IPS DF 4.7 (cell line): ENCODE measurements around the gene EDEM3.

Source experiments
- DNase-seq: peaks from one replicate; pipeline ENCODE4 v3.0.0-alpha.2; 2013; ENCODE audit warnings: low spot score; ENCODE audit errors: extremely low read depth

Gene EDEM3

DNA sequence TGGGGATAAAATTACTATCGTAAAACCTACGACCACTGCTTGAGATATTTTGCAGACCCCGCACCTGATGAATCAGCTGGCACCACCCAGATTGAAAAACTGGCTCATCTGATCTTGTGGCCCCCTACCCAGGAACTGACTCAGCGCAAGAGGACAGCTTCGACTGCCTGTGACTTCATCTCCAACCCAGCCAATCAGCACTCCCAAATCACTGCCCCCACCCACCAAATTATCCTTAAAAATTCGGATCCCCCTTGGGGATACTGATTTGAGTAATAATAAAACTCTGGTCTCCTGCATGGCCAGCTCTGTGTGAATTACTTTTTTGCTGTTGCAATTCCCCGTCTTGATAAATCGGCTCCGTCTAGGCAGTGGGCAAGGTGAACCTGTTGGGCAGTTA, 81.4 kb downstream of the EDEM3 start:
- DNase-seq: no peak

DNA sequence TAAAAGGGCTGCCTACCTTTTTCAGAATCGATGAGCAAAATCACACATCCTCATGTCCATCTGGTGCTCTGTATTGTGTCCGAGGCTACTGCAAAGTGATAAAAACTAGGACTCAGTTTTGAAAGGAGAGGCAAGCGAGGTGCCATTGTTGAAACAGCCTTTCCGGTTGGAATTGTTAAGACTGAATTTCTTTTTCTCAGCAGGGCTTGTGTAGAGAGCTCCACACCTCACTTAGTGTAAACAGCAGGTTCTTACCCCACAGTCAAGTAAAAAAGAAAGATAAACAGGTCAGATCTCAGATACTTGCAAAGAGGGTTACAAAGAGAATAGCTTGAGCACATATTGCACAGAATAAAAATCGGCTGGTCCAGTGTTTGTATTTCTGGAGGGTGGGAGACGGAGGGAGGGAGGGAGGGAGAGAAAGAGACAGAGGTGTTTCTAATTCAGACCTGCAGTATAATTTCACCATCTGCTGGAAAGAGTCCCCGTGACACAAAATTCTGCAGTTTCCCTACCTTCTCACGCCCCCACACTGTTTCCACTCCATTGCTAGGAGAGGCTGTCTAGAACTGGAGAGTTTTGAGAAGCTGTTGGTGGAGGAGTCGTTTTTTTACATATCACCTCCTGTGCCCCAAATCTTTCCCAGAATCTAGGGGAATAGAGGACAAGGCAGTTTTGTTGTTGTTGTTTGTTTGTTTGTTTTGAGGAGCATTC, 82.5 kb downstream of the EDEM3 start:
- DNase-seq: no peak

DNA sequence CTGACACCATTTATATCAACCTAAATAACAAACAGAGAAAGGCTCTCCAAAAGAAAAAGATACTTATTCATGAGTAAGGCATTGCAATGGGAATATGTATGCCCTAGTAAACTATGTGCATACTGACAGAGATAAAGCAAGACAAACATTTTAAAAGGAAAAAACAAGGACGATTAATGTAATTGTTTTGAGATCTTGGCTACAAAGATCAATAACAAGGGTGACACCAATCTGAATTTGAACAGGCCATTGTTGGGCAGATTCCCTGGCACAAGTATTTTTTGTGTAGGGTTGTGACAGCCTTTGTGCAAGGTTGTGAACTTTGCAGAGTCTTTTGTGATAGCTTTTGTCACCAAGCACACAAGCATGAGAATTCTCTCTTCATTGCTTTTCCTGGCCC, 85.3 kb downstream of the EDEM3 start:
- DNase-seq: no peak

DNA sequence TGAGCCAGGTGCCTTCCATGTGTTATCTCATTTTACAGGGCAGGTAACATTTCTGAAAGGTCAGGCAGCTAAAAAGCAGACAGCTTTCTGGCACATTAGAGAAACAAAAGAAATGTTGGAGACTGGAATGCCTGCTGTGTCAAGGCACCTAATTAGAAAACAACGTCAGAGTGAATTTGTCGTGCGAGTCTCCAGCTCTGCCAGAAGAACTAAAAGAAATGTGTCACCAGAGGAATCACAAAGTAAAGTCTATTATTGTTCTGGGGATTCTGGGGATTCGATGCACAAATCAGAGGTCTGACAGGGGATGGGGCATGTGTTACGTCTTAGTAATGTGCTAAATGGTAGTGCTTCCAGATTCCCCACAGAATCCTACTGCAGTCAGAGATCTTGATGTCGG, 89.3 kb downstream of the EDEM3 start:
- no peak for DNase-seq

DNA sequence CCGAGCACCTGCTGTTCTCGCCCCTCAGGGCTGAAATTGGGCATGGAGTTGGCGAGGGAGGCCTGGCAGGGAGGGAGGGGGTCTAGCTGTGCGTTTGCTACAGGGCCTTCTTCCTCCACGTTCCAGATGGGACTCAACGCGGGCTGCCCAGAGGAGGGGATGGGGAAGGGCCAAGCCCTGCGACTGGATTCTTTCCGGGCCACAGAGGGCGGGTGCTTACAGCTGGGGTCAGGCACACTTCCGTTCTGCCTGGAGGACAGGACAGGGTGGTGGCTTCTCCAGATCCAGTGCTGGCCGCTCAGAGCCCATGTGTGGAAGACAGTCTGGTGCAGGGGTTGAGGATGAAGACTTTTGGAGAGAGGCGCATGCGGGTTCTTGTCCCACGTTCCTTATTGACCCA, 90.0 kb downstream of the EDEM3 start:
- DNase-seq: no peak

DNA sequence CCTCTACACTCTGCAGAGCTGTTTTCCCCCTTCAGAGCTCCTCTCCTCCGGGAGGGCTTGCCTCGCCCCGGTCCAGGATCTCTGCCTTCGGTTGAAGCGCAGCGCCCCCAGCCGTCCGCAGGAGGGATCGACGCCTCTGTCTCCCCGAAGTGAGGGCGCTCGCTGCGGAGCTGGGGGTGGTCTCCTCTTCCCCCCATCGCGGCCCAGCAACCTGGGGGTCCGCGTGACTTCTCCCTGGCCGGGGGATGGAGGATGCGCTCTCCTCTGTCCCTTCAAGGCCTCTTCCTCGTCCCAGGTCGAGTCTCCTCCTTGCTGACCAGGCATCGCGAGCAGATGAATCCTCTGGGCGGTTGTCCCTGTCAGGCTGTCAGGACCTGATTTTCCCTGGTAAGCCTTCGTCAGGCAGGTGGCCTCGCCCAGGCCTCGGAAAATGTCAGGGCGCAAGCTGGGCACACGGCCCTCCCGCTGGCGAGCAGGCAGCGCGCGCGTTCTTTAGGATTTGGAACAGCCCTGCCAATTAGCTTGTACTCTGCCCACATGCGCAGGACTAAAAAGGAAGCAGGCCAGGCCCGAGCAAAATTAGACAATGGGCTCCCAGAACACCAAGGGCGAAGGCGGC, 90.5 kb downstream of the EDEM3 start:
- DNase-seq: peak; percentile 58

DNA sequence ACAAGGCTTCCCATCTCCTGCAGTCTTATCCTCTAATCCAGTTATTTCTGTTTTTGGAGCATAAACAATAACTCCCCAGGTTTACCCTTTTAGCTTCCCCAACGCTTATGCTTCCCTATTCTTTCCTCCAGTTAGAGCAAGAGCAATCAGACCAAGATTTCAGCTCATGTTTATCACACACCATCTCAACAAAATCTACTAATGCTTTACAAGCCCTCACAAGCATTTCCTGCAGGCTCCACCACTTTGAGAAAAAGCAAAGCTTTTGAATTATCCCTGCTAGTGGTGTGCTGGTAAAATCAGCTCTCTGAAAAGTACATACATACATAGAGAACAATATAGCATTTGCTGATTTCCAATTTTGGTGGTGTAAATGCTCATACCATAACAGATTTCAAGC, 92.9 kb downstream of the EDEM3 start:
- DNase-seq: no peak

DNA sequence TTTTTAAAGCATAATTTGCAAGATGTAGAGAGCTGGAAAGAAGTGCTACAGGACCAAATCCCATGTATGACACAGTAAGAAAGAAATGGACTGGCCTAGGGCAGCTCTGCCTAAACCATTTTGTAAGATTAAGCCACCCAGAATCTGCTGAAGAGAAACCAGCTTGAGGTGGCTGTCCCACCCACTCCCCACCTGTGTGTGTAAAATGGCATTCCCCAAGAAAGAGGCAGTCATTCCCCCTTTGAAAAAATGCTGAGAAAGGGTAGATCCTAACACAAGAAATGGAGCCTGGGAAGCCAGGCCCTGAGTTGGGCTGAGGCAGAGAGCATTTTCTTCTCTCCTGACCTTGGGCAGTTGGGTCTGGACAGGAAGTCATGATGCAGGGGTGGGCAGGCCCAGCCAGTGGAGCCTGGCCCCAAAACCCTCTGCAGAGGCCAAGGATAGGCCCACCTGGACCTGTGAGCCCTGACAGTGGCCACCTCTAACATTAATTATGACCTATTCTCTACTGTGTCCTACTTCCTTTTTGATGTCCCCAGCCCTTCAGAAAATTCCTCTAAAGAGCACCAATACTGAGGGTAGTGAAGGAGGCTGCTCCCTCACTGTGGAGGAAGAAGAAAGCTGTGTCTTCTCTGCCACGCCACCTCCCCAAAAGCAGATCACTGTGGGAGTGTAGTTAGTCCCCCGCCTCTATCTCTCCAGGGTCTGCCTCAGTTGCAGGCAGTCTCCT, 94.0 kb downstream of the EDEM3 start:
- DNase-seq: no peak

DNA sequence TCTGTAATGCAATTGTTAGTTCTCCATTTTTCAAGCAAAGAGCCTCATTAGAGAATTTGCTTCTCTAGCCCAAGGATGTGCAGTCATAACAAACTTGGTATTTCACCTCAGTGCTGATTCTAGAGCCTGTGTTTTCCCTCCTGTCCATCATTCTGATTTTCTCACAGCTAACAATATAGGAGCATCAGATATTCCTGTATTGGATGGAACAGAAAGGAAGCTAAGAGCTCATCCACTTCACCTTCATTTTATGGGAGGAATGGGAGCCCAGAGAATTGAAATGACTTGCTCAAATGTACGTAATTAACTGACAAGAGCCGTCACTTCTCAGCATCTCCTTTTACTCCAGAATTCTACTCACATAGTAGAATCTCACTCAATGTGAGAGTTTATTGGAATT, 96.6 kb downstream of the EDEM3 start:
- no peak for DNase-seq

DNA sequence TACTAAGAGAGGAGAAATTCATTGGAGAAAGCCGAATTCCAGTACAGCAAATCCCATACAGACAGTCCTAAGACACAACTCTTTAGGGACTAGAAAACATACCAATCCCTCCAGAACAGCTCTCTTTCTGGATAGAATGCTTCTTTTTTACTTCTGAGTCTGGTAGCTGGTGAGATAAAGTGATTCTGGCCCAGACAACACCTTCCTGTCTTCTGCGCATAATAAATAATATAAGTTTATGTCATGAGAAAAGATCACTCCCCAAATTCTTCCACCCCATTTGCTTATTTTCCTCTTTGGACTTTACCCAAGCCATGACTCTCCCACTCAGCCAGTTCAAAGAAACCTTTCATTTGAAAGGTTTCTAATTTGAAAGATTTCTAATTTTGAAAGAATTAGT, 98.4 kb downstream of the EDEM3 start:
- no peak for DNase-seq

DNA sequence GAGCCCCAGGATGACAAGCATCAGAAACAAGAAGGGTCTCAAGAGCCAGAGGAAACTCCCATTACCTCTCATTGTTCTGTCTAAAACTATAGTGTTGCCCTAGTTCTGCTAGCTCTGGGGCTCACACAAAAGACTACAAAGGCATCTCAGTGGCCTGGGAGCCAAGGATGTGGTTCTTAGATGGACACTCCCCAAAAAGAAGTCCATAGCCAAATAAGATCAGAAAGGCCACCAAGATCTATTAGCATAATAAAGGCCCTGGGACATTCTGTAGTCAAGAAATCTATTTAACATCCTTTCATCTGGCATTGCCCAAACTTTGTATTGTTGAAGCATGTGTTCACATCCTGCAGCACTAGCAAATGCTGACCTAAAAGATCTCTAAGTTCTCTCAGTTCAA, 99.5 kb downstream of the EDEM3 start:
- no peak for DNase-seq

DNA sequence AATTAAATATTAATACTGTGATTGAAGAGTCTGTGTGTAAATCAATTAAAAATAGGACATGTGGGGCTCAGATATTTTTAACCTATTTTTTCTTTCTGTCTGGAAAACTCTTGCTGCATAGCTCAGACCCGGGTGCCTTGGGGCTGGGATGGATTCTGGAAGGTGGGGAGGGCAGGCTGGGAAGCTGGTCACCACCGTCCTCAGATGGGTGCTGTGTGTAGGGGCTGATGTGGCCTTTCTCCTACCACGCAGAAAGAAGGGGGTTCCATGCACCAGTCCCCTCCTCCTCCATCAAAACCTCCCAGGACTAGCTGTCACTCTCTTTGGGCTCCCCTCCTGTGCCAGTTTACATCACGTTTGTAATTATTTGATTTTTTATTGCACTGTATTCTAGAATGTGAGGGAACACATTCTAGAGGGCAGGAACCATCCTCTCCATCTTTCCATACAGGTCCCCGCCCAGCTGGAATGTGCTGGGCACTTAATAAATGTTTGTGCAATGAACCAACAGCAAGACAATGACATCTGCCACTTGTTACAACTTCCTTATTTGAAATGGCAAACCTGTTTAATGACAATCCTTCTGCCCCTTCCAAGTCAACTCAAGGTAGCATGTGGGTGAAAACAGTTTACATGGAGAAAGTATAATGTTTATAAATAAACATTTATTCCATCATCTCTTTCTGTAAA, 104.3 kb downstream of the EDEM3 start:
- no peak for DNase-seq

DNA sequence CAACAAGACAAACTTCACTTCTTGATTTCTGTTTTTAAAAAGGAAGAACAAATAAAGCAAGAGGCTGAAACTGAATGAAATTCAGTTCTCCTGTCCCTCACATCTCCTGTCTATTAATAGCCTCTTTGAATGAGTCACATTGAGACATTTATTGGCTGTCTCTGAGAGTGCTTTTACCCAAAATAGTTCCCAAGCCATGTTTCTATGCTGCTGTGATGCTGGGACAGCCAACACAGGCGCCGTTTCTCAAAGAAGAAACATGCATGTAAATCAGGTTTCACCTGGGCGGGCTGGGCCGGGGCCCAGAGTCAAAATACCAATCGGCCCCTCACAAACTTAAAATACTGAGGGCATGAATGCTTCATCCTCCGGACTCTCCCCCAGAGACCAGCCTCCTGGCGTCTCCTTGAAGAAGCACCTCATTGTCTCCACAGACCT, 105.2 kb downstream of the EDEM3 start:
- DNase-seq: no peak

DNA sequence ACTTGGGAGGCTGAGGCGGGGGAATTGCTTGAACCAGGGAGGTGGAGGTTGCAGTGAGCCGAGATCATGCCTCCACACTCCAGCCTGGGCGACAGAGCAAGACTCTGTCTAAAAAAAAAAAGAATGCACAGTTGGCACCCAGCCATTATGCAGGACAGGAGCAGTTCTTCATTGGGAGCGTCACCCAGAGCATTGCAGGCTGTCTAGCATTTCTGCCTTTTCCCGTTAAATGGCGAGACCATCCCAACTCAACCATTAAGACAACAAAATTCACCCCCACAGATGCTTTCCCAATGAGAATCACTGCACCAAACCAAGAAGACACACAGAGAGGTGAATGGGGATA, 105.8 kb downstream of the EDEM3 start:
- DNase-seq: no peak

DNA sequence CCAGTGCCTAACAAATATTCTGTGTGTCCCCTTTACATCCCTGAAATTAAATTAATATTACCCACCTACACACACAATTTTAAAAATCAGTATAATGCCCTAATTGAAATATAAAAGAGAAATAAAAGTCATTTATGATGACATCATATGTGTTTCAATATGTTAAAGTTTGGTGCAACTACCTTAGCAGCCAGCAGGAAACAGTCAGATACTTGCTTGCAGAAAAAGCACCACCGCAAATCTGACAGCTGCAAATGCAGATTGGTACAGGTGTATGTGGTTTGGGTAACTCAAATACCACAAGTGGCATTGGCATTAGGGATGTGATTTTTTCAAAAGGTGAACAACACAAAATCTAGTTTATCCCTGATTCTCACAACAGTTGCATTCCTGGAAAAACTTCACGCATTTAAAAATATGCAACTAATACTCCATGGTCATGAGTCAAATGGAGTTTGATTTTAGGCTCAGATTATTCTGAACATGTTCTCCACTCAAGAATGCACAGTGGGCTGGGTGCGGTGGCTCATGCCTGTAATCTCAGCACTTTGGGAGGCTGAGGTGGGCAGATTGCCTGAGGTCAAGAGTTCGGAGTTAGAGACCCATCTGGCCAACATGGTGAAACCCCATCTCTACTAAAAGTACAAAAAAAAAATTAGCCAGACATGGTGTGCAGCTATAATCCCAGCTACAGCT, 106.3 kb downstream of the EDEM3 start:
- DNase-seq: no peak

DNA sequence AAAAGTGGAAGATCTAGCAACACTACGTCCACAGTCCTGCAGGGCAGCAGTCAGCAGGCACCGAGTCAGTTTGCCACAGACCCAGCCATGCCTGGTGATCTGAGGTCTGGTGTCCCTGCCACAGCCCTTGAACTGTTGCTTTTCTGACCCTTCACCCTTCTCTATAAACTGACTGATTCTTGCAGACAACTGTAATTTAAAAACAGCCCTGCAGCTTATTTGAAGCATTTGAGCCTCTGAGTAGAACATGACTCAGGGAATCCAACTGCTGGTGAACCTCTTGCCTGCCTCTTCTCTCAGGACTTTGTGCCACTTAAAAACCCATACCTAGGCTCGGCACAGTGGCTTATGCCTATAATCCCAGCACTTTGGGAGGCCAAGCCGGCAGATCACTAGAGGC, 107.2 kb downstream of the EDEM3 start:
- no peak for DNase-seq

DNA sequence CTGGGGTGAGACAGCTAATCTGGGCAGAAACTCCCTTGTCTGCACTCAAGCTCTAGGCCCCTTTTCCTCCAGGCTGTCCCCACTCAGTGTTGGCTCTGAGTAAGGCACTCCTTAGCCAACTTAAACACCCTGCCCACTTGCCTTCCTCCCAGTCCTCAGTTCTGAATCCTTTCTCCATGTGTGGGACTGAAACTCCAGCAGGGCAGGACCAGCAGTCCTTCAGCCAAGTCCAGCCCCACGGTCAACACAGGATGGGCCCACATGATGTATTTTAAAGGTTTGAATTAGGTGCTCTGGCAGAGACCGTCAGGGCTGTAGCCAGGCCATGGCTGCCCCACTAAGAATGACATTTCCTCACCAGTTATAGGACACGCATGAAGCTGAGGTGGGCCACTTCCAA, 107.8 kb downstream of the EDEM3 start:
- DNase-seq: no peak

DNA sequence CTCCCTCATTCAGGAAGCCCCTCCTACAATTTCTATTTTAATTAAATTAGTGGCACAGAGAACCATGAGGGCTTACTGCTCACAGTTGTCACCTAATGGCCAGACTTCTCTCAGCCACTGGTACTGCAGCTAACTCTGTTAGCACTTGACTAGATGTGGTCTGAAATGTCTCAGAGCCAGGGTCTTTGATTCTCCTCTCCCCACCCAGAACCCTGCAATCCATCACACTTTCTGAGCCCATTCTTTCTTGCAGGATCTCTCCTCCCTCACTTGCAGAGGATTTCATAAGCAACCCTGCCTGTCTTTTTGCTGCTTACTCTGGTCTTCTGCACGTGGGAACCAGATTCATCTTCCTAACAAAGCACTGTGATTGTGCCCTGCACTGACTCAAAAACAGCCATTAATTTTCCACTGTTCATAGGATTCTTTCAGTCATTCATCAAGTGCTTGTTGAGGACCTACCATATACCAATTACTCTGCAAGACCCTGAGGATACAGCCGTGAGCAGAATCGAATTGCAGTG, 108.4 kb downstream of the EDEM3 start:
- DNase-seq: no peak

DNA sequence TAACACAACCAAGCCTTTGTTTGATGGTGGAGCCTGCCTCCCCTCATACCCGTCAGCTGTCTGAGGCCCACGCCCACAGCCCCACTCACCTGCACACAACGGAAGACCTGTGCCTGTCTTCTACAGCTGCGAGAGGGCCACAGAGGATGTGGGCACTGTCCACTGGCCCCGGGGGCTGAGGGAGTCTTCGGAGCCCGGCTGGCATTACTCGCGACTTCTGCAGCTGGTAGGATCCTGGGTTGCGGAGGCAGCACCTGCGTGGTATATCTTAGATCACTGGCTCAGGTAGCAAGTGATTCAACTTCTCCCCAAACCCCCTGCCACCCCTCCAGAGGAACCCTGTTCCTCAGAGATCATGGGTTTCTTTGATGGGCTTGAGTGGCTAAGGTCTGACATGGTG, 109.9 kb downstream of the EDEM3 start:
- no peak for DNase-seq

DNA sequence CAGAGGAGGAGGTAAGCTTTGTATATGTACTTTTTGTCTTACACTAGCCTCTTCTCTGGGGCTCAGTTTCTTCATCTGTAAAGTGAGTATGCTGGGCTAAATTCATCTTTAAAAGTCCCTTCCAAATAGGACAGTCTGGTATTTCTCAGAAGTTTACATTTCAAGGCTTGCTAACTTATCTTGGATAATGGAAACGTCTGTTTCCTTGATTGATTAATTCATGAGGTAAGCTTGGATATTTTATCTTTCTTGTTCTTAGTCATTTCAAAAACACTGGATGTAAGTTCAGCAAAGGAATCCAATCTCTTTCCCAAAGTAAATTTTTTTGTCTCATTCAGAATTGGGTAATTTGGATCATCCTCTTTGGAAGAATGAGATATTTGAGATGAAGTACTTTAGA, 111.0 kb downstream of the EDEM3 start:
- no peak for DNase-seq

DNA sequence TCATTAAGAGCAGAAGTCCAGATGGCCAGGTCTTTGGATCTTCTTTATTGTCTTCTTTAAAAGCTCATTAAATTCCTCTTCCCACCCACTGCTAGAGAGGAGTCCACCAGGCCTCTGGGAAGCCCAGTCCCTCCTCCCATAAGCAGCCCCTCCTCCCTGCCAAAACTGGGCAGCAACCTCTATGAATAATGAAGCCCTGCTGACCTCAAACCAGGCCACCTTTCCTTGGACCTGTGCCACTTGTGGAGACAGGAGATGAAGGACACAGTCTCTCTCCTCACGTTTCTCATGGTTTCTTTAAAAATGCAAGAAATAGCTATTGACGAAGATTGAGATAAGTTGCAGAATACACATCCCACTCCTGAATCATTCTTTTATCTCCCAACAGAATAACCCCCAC, 112.8 kb downstream of the EDEM3 start:
- no peak for DNase-seq
